ENCODE measurements around the gene FURIN. TPM values are rescaled to one million over a fixed set of nuclear protein-coding genes. Genes with fewer than 3 reads are reported as not detected.

The FURIN gene
- total and polyA plus RNA-seq, 2 of the 8 experiments (the other 6 are each of a cell fraction or from before 2014, with no cell fraction given): 15.8 to 32.1 TPM

- Histone ChIP-seq H2AFZ (ENCODE audit: low read length) (no peak overlapping the region), H4K5ac (ENCODE audit: insufficient read length, low read depth, low read length) (no peak overlapping the region), H3K27ac (ENCODE audit: low read depth, low read length) (no peak overlapping the region), H3K23me2 (ENCODE audit: low read depth, low read length) (no peaks in the 10 kb centered on the region), H3K4ac (replicated peaks; ENCODE audit: insufficient read length, low read depth, low read length) (no peak overlapping the region), H3K9ac (replicated peaks in 1 of 4; ENCODE audit: extremely low read depth in 1 of 4, low read depth in 3 of 4, low read length in 3 of 4) (no peak overlapping the region), H4K20me1 (replicated peaks in 1 of 2; ENCODE audit: control insufficient read depth in 1 of 2, insufficient read depth in 2 of 2, low read length in 2 of 2) (peaks cover 0 to under 1% of the 10 kb centered on the region in 2 experiments), H3K27me3 (replicated peaks in 1 of 4; ENCODE audit: control insufficient read depth in 3 of 4, extremely low read depth in 1 of 4, insufficient read depth in 3 of 4, low read length in 3 of 4) (no peaks in the 10 kb centered on the region; a peak in 1 of 7 replicates), H4K8ac (ENCODE audit: extremely low read depth, insufficient read depth, low read length) (no peak overlapping the region), H2BK120ac (replicated peaks; ENCODE audit: low read depth, low read length) (no peak overlapping the region), H3K56ac (replicated peaks; ENCODE audit: insufficient read length, low read depth, low read length) (no peak overlapping the region), H3K9me3 (ENCODE audit: insufficient read depth in 2 of 2, low read depth in 1 of 2, low read length in 1 of 2) (no peaks in the 10 kb centered on the region), H2BK12ac (ENCODE audit: low read depth, low read length) (no peak overlapping the region), H3K4me3 (ENCODE audit: extremely low read depth in 1 of 4, insufficient read depth in 2 of 4, low read depth in 3 of 4, low read length in 4 of 4) (no peak overlapping the region), H3K18ac (ENCODE audit: extremely low read depth, low read length) (no peak overlapping the region), H3K79me1 (ENCODE audit: low read depth, low read length) (no peaks in the 10 kb centered on the region), H3K4me1 (replicated peaks in 1 of 4; ENCODE audit: control insufficient read depth in 3 of 4, insufficient read depth in 4 of 4, low read length in 3 of 4) (no peaks in the 10 kb centered on the region; a peak in 1 of 7 replicates), H3K14ac (ENCODE audit: insufficient read length) (no peak overlapping the region), H4K91ac (replicated peaks; ENCODE audit: insufficient read length, low read length) (no peak overlapping the region), H3K23ac (ENCODE audit: insufficient read length) (no peak overlapping the region), H2BK15ac (ENCODE audit: low read length) (no peak overlapping the region), H2AK5ac (ENCODE audit: low read depth, low read length) (no peak overlapping the region), H3K4me2 (ENCODE audit: insufficient read depth in 1 of 2, low read depth in 2 of 2, low read length in 2 of 2) (no peak overlapping the region), H3K79me2 (ENCODE audit: control insufficient read depth in 1 of 2, insufficient read depth in 2 of 2, low read length in 2 of 2) (no peaks in the 10 kb centered on the region), H2BK5ac (ENCODE audit: low read depth, low read length) (no peak overlapping the region), H2BK20ac (ENCODE audit: low read length) (no peak overlapping the region), H3K36me3 (ENCODE audit: control insufficient read depth in 2 of 4, insufficient read depth in 4 of 4, low read length in 3 of 4) (peaks cover 0 to 2% (median 0%) of the 10 kb centered on the region in 4 experiments; a peak in 2 of 8 replicates)
- 90% methylated on average over 10 of the region's 10 CpGs; no CpG with 5 or more reads in 1 of the 2 experiments for WGBS, 2 experiments (ENCODE audit: extremely low coverage in 1 of 2, insufficient coverage in 1 of 2, insufficient read length in 1 of 2, insufficient replicate concordance in 2 of 2, low coverage in 1 of 2, low lambda C conversion rate in 2 of 2, missing lambda C conversion rate in 1 of 2)
- DNase-seq (ENCODE audit: low read depth in 1 of 2, low spot score in 2 of 2): no peak
- FAIRE-seq: no peak
- ChIA-PET CTCF (ENCODE audit: partially characterized antibody) (interaction anchor here (0.6 to 13.3 kb wide), 14 partner anchors 9 to 358 kb away, joined by 3 to 125 read pairs (median 6); partner anchors contain the start of genes FES, HDDC3, MAN2A2 and UNC45A), POLR2A (ENCODE audit: partially characterized antibody) (interaction anchor here (1.2 to 1.4 kb wide), 2 partner anchors 9 to 36 kb away, joined by 3 to 5 read pairs; no protein-coding TSS in a partner anchor)
- TF ChIP-seq SP1 (IDR thresholded peaks at IDR 0.05; ENCODE audit: low read depth, low read length) (no peak), RBBP5 (IDR thresholded peaks at IDR 0.05; ENCODE audit: borderline replicate concordance, low read depth, low read length) (no peak), CTCF (IDR thresholded peaks at IDR 0.05; ENCODE audit: control extremely low read depth in 1 of 3, insufficient read depth in 1 of 3, low read depth in 1 of 3, low read length in 3 of 3) (peak in 2 of 3 experiments; percentile 19 to 43; a peak in 3 of 4 replicates), EP300 (IDR thresholded peaks at IDR 0.05; ENCODE audit: borderline replicate concordance in 1 of 2, low read depth in 2 of 2, low read length in 2 of 2) (no peak), RAD21 (IDR thresholded peaks at IDR 0.05 in 1 of 2, conservative IDR thresholded peaks at IDR 0.05 in 1 of 2; ENCODE audit: low read depth in 2 of 2, low read length in 2 of 2) (peak; percentile 11 to 23; a peak in 1 of 4 replicates), BRCA1 (IDR thresholded peaks at IDR 0.05; ENCODE audit: low read depth, low read length) (no peak), SRF (IDR thresholded peaks at IDR 0.05; ENCODE audit: low read depth, low read length) (no peak), CBX8 (IDR thresholded peaks at IDR 0.05; ENCODE audit: borderline replicate concordance, low read depth, low read length) (no peak), SIX5 (IDR thresholded peaks at IDR 0.05; ENCODE audit: low read depth, low read length) (no peak), RFX5 (IDR thresholded peaks at IDR 0.05; ENCODE audit: borderline replicate concordance, low read depth, low read length) (no peak)
Observed at GRCh38 chr15:90895571-90896117, 27.3 kb downstream of the FURIN start.

Measured in H1 (cell line).